ENCODE data around the gene RNASE12. TPM values are rescaled to one million over a fixed set of nuclear protein-coding genes. Genes with fewer than 3 reads are reported as not detected.

The RNASE12 gene
- total and polyA plus RNA-seq, 2 donors (not counting 3 experiments of a cell fraction or from before 2014, with no cell fraction given), result not detected

- dilution Hi-C loops (cut with MboI; ENCODE audit: extremely low pct_ligation_motif_present, low sequenced_read_pairs) (no loop called here), intact Hi-C loops (cut with micrococcal nuclease) (loop anchor here (1.0 to 5.0 kb wide), 3 partner anchors 19 to 170 kb away; partner anchors contain the start of gene RNASE1)
- BruUV-seq (replicated peaks), result no TSS peak
- Histone ChIP-seq H3K4me3 (replicated peaks in 1 of 3; ENCODE audit: insufficient read depth in 1 of 3, low read depth in 1 of 3, low read length in 3 of 3) (peak overlapping the region in 2 of 3 experiments; percentile 1 to 45), H3K36me3 (ENCODE audit: control insufficient read depth in 2 of 2, extremely low read depth in 1 of 2, insufficient read depth in 2 of 2, low read length in 2 of 2) (no peaks in the 10 kb centered on the region), H3K9me1 (replicated peaks; ENCODE audit: control insufficient read depth, extremely low read depth, insufficient read depth, low read length) (no peaks in the 10 kb centered on the region), H3K27me3 (ENCODE audit: control insufficient read depth in 2 of 2, insufficient read depth in 2 of 2, low read length in 2 of 2) (peaks cover 26 to 45% of the 10 kb centered on the region in 2 experiments), H3K27ac (ENCODE audit: insufficient read depth, low read depth, low read length) (no peak overlapping the region), H3K4me1 (ENCODE audit: control insufficient read depth, extremely low read depth, insufficient read depth, low read length) (peaks cover 24% of the 10 kb centered on the region), H4K20me1 (replicated peaks; ENCODE audit: control insufficient read depth, extremely low read depth, insufficient read depth, low read length) (no peaks in the 10 kb centered on the region), H3K4me2 (ENCODE audit: insufficient read depth, low read length) (peak overlapping the region; percentile 68), H3K79me2 (ENCODE audit: control insufficient read depth, insufficient read depth, low read length) (no peaks in the 10 kb centered on the region), H3K9ac (replicated peaks; ENCODE audit: extremely low read depth, insufficient read depth, low read length) (no peak overlapping the region), H3K9me3 (replicated peaks; ENCODE audit: control insufficient read depth, insufficient read depth, low read length) (no peaks in the 10 kb centered on the region), H2AFZ (ENCODE audit: low read depth, low read length) (peak overlapping the region; percentile 11)
- peak; percentile 40 for FAIRE-seq
- DNase-seq (ENCODE audit: low read depth, low spot score), result peak; percentile 31
- TF ChIP-seq GATA2 (IDR thresholded peaks at IDR 0.05; ENCODE audit: insufficient read depth, insufficient read length, low read depth, low read length), result no peak
- TF ChIP-seq EZH2 (IDR thresholded peaks at IDR 0.05; ENCODE audit: borderline replicate concordance, low read depth, low read length, severe bottlenecking), result no peak
- no peak for TF ChIP-seq CTCF (IDR thresholded peaks at IDR 0.05; ENCODE audit: extremely low read depth in 1 of 2, insufficient read depth in 1 of 2, low read depth in 1 of 2, low read length in 2 of 2)
- ChIA-PET CTCF (interaction anchor here (1.6 to 3.0 kb wide), 3 partner anchors 18 to 59 kb away, joined by 6 to 20 read pairs (median 17); no protein-coding TSS in a partner anchor), POLR2A (no interaction called here)
Measured at GRCh38 chr14:20631880-20632389, 40.8 kb upstream of the RNASE12 start.
